Endothelial cell of umbilical vein (primary cell): ENCODE data around the gene SETDB1. TPM values are rescaled to one million over a fixed set of nuclear protein-coding genes. Genes with fewer than 3 reads are reported as not detected.

Source experiments
- BruUV-seq: library from RNA; stranded (reverse); fragments of 400-500 nt; replicated peaks from 2 replicates; lab custom pipeline; 2021; lab: Mats Ljungman, UMichigan
- CTCF ChIA-PET: fragments of 300-600, 350-600 bp; sonication (Branson Sonifier 250); formaldehyde crosslinking; loops from one replicate; lab custom pipeline; 2021; ENCODE audit warnings: antibody characterized with exemption, inconsistent platforms; lab: Charles Lee
- POLR2A ChIA-PET: fragments of 300-600, 350-600 bp; sonication (Branson Sonifier 250); formaldehyde crosslinking; loops from one replicate; lab custom pipeline; 2021; ENCODE audit warnings: antibody characterized with exemption, inconsistent platforms; lab: Charles Lee
- DNase-seq: peaks from one replicate; pipeline ENCODE4 v3.0.0-alpha.2; 2011; ENCODE audit warnings: low read depth, low spot score
- FAIRE-seq: peaks from 2 replicates; lab custom pipeline; 2011; peaks lifted over from hg19 to GRCh38; lab: Jason Lieb, UNC
- H2AFZ ChIP-seq: 2 replicates; pipeline ENCODE4 v1.6.0; 2012; ENCODE audit warnings: low read depth, low read length, control low read depth, inconsistent platforms
- H3K27ac ChIP-seq: 2 replicates; pipeline ENCODE4 v1.5.1; 2011; ENCODE audit warnings: low read depth, mild to moderate bottlenecking, control low read depth, low read length, moderate library complexity; ENCODE audit not compliant: insufficient read depth
- H3K27me3 ChIP-seq, 2 experiments: 2 replicates each; pipeline versions ENCODE4 v1.6.0 to v1.6.1; 2011; ENCODE audit warnings: low read length in 2 of 2, mixed read lengths in 1 of 2; ENCODE audit not compliant: control insufficient read depth in 2 of 2, insufficient read depth in 2 of 2
- H3K36me3 ChIP-seq, 2 experiments: 2 replicates in 1 of 2; 3 replicates in 1 of 2; pipeline ENCODE4 v1.5.1; 2011; ENCODE audit warnings: low read length in 2 of 2, mild to moderate bottlenecking in 1 of 2, moderate library complexity in 1 of 2; ENCODE audit not compliant: control insufficient read depth in 2 of 2, insufficient read depth in 2 of 2; ENCODE audit errors: extremely low read depth in 1 of 2
- H3K4me1 ChIP-seq: 3 replicates; pipeline ENCODE4 v1.5.1; 2011; ENCODE audit warnings: mild to moderate bottlenecking, low read length; ENCODE audit not compliant: control insufficient read depth, insufficient read depth; ENCODE audit errors: extremely low read depth
- H3K4me2 ChIP-seq: 2 replicates; pipeline ENCODE4 v1.6.1; 2011; ENCODE audit warnings: low read length, control low read depth, mixed read lengths; ENCODE audit not compliant: insufficient read depth
- H3K4me3 ChIP-seq, 3 experiments: fragments of 200-600 bp in 1 of 3; sonication (generic), shearing (Covaris generic) in 1 of 3; replicated peaks in 1 of 3; 2 replicates each; pipeline ENCODE4 v1.5.1; 2011 to 2016; ENCODE audit warnings: control low read depth in 3 of 3, low read length in 3 of 3, mild to moderate bottlenecking in 2 of 3, inconsistent platforms in 1 of 3, low read depth in 1 of 3, moderate library complexity in 1 of 3; ENCODE audit not compliant: insufficient read depth in 1 of 3
- H3K79me2 ChIP-seq: 2 replicates; pipeline ENCODE4 v1.6.0; 2012; ENCODE audit warnings: low read length, inconsistent platforms; ENCODE audit not compliant: control insufficient read depth, insufficient read depth
- H3K9ac ChIP-seq: replicated peaks from 2 replicates; pipeline ENCODE3; 2011; ENCODE audit warnings: low read length, control low read depth; ENCODE audit not compliant: insufficient read depth; ENCODE audit errors: extremely low read depth
- H3K9me1 ChIP-seq: replicated peaks from 3 replicates; pipeline ENCODE4 v1.6.0; 2011; ENCODE audit warnings: mild to moderate bottlenecking, low read length; ENCODE audit not compliant: control insufficient read depth, insufficient read depth; ENCODE audit errors: extremely low read depth
- H3K9me3 ChIP-seq: replicated peaks from 2 replicates; pipeline ENCODE4 v1.5.1; 2012; ENCODE audit warnings: low read length, inconsistent platforms; ENCODE audit not compliant: control insufficient read depth, insufficient read depth
- H4K20me1 ChIP-seq: replicated peaks from 2 replicates; pipeline ENCODE3; 2011; ENCODE audit warnings: mild to moderate bottlenecking, low read length; ENCODE audit not compliant: control insufficient read depth, insufficient read depth; ENCODE audit errors: extremely low read depth
- EZH2 ChIP-seq: IDR thresholded peaks from 2 replicates; pipeline ENCODE4 v1.6.1; 2012; ENCODE audit warnings: borderline replicate concordance, low read depth, mild to moderate bottlenecking, moderate library complexity, low read length, inconsistent platforms; ENCODE audit not compliant: severe bottlenecking
- FOS ChIP-seq: IDR thresholded peaks from 2 replicates; pipeline ENCODE4 v1.6.1; 2011; ENCODE audit warnings: mild to moderate bottlenecking, low read length, moderate library complexity, borderline replicate concordance; ENCODE audit not compliant: insufficient read depth
- GATA2 ChIP-seq: IDR thresholded peaks from 2 replicates; pipeline ENCODE4 v1.7.0; 2011; ENCODE audit warnings: low read depth, mild to moderate bottlenecking, moderate library complexity, mixed read lengths, low read length; ENCODE audit not compliant: insufficient read length, insufficient read depth
- JUN ChIP-seq: IDR thresholded peaks from 2 replicates; pipeline ENCODE4 v1.6.1; 2011; ENCODE audit warnings: borderline replicate concordance, low read depth; ENCODE audit not compliant: insufficient read length, insufficient read depth
- MAX ChIP-seq: IDR thresholded peaks from 2 replicates; pipeline ENCODE4 v1.6.1; 2011; ENCODE audit not compliant: insufficient read depth, insufficient read length
- MYC ChIP-seq: IDR thresholded peaks from one replicate; pipeline ENCODE4 v1.6.1; 2011; ENCODE audit warnings: mild to moderate bottlenecking, low read depth, low read length
- POLR2A ChIP-seq: IDR thresholded peaks from 2 replicates; pipeline ENCODE4 v1.6.1; 2012; ENCODE audit warnings: low read depth, mild to moderate bottlenecking, control low read depth, low read length
- POLR2AphosphoS5 ChIP-seq: IDR thresholded peaks from 2 replicates; pipeline ENCODE4 v1.6.1; 2012; ENCODE audit warnings: low read depth, mild to moderate bottlenecking, control low read depth, low read length, moderate library complexity; ENCODE audit not compliant: insufficient read depth
- dilution Hi-C: fragments of 300-500 bp; cut with MboI; formaldehyde crosslinking; loops from one replicate; pipeline ENCODE4 v1.15.0; 2019; ENCODE audit warnings: low sequenced_read_pairs; ENCODE audit not compliant: extremely low pct_ligation_motif_present
- intact Hi-C: fragments of 100-400 bp; cut with micrococcal nuclease; formaldehyde crosslinking; loops from one replicate; pipeline ENCODE4 v1.10.0; 2022
- polyA plus RNA-seq, 4 experiments: library from polyadenylated mRNA; depleted of rRNA in 3 of 4; stranded (reverse) in 3 of 4; unstranded in 1 of 4; fragments of >200 nt; gene quantifications; 2 replicates each; pipeline versions ENCODE4 v1.2.1 to v1.2.3, GENCODE V29; 2011 to 2012; ENCODE audit warnings: missing spikeins in 1 of 4
- total RNA-seq: library from RNA; stranded (reverse); gene quantifications from 2 replicates; pipeline ENCODE4 v1.2.3, GENCODE V29; 2021
- TF ChIP-seq, protein P1 (sequence below), 2 donors: IDR thresholded peaks; 1 replicate in 1 of 2; 2 replicates in 1 of 2; pipeline ENCODE4 v1.5.1; 2011; ENCODE audit warnings: low read length in 2 of 2, mild to moderate bottlenecking in 2 of 2, moderate library complexity in 2 of 2, control low read depth in 1 of 2, inconsistent platforms in 1 of 2, low read depth in 1 of 2; ENCODE audit not compliant: insufficient read depth in 1 of 2; ENCODE audit errors: extremely low read depth in 1 of 2

Gene SETDB1
- total and polyA plus RNA-seq, 2 donors (not counting 3 experiments of a cell fraction or from before 2014, with no cell fraction given), result 25.3 to 49.2 TPM

DNA sequence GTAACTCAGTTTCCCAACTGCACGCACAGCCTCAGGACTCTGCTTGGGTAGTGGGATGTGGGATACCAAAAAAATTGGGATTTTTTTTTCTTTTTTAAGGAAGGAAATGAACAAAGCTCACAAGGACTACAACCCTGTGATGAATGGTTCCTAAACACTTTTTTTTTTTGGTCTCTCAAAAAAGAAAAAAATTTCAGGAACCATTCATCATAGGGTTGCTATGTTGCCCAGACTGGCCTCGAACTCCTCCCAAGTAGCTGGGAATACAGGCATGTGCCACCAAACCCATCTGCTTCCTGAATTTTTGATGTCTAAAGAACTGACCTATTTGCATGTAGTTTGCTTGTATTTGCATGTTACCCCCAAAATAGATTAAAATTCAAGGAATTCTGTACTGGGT, 73.8 kb downstream of the SETDB1 start:
- H3K27ac ChIP-seq, result peak overlapping the region; percentile 89
- H3K36me3 ChIP-seq, result peaks cover 0 to 11% of the 10 kb centered on the region in 2 experiments
- peaks cover 11% of the 10 kb centered on the region for H3K4me1 ChIP-seq
- DNase-seq, result no peak
- ChIA-PET CTCF (interaction anchor here (1.6 to 12.3 kb wide), 2 partner anchors 19 to 24 kb away, joined by 6 to 278 read pairs; partner anchors contain the start of genes ANXA9 and CERS2), POLR2A (no interaction called here)
- TF ChIP-seq EZH2 (no peak), POLR2AphosphoS5 (no peak), POLR2A (no peak), MYC (no peak), GATA2 (no peak), FOS (no peak), MAX (no peak), JUN (no peak)
- TF ChIP-seq, protein P1, sequence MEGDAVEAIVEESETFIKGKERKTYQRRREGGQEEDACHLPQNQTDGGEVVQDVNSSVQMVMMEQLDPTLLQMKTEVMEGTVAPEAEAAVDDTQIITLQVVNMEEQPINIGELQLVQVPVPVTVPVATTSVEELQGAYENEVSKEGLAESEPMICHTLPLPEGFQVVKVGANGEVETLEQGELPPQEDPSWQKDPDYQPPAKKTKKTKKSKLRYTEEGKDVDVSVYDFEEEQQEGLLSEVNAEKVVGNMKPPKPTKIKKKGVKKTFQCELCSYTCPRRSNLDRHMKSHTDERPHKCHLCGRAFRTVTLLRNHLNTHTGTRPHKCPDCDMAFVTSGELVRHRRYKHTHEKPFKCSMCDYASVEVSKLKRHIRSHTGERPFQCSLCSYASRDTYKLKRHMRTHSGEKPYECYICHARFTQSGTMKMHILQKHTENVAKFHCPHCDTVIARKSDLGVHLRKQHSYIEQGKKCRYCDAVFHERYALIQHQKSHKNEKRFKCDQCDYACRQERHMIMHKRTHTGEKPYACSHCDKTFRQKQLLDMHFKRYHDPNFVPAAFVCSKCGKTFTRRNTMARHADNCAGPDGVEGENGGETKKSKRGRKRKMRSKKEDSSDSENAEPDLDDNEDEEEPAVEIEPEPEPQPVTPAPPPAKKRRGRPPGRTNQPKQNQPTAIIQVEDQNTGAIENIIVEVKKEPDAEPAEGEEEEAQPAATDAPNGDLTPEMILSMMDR (IDR thresholded peaks at IDR 0.05; ENCODE audit: extremely low read depth in 1 of 2, insufficient read depth in 1 of 2, low read depth in 1 of 2, low read length in 2 of 2), result no peak
- no peak overlapping the region for H3K4me3 ChIP-seq
- no peaks in the 10 kb centered on the region for H3K79me2 ChIP-seq
- no peaks in the 10 kb centered on the region for H4K20me1 ChIP-seq
- no peak overlapping the region for H3K4me2 ChIP-seq
- no peaks in the 10 kb centered on the region for H3K9me3 ChIP-seq
- no peak overlapping the region for H2AFZ ChIP-seq
- no peaks in the 10 kb centered on the region for H3K9me1 ChIP-seq
- intact Hi-C loops (no loop called here), dilution Hi-C loops (no loop called here)
- no TSS peak for BruUV-seq
- no peaks in the 10 kb centered on the region for H3K27me3 ChIP-seq
- H3K9ac ChIP-seq, result peak overlapping the region; percentile 63
- FAIRE-seq, result peak; percentile 67
